Esophagus squamous epithelium (tissue), 5 donors: ENCODE data around the gene GMPR2. TPM values are rescaled to one million over a fixed set of nuclear protein-coding genes. Genes with fewer than 3 reads are reported as not detected.

Source experiments
- DNase-seq: peaks from one replicate; lab custom pipeline; 2025; lab: John Stamatoyannopoulos, UW
- H3K27ac ChIP-seq, 4 donors: fragments of 200-600 bp; sonication (generic); one replicate each; pipeline ENCODE4 v1.5.1; 2016 to 2019; ENCODE audit warnings: mild to moderate bottlenecking in 1 of 4
- H3K27me3 ChIP-seq, 4 donors: fragments of 200-600 bp; sonication (generic); 1 replicate in 3 of 4; 2 replicates in 1 of 4; pipeline versions ENCODE4 v1.5.1 to v1.6.0; 2017 to 2021; ENCODE audit warnings: antibody characterized with exemption in 1 of 4
- H3K36me3 ChIP-seq, 3 donors: fragments of 200-600 bp; sonication (generic); one replicate each; pipeline ENCODE4 v1.5.1; 2016 to 2019
- H3K4me1 ChIP-seq, 3 donors: fragments of 200-600 bp; sonication (generic); one replicate each; pipeline ENCODE4 v1.5.1; 2017 to 2019
- H3K4me3 ChIP-seq, 4 donors: fragments of 200-600 bp; sonication (generic); 1 replicate in 3 of 4; 2 replicates in 1 of 4; pipeline ENCODE4 v1.5.1; 2016 to 2019; ENCODE audit warnings: mild to moderate bottlenecking in 2 of 4, moderate library complexity in 1 of 4
- H3K9me3 ChIP-seq, 3 donors: fragments of 200-600 bp; sonication (generic); one replicate each; pipeline ENCODE4 v1.5.1; 2016 to 2019
- POLR2A ChIP-seq, 4 donors: fragments of 450-650 bp; IDR thresholded peaks; one replicate each; pipeline ENCODE4 v1.6.1; 2017; ENCODE audit warnings: antibody characterized with exemption in 4 of 4, mild to moderate bottlenecking in 4 of 4, moderate library complexity in 3 of 4
- whole genome bisulfite sequencing, 2 donors: methylation state at CpG; one replicate each; pipeline ENCODE4 v1.1.5; 2018; 5-methylcytosine and 5-hydroxymethylcytosine counted together
- intact Hi-C: fragments of 100-400 bp; cut with DNase I; formaldehyde crosslinking; loops from one replicate; pipeline ENCODE4 v1.15.0; 2022
- total RNA-seq, 4 donors: library from RNA; depleted of rRNA; stranded (reverse); fragments of >200 nt; gene quantifications; one replicate each; pipeline ENCODE4 v1.1.0, GENCODE V29; 2016
- TF ChIP-seq, protein P1 (sequence below), 6 experiments: fragments of 450-650 bp in 4 of 6; fragments of 200-600 bp in 2 of 6; sonication (generic) in 2 of 6; IDR thresholded peaks; one replicate each; pipeline ENCODE4 v1.5.1; 2016 to 2019; ENCODE audit warnings: antibody characterized with exemption in 6 of 6, mild to moderate bottlenecking in 4 of 6, moderate library complexity in 4 of 6
- donor health status: DM: yes; HTN: yes; CAD: no.

The GMPR2 gene
- total RNA-seq, 4 donors from 2014 or later: 18.5 to 47.7 (median 33.1) TPM

GRCh38 chr14:24206260-24207103 lies 26.2 kb upstream of the GMPR2 start:
- intact Hi-C loops: no loop called here
- Histone ChIP-seq H3K4me1 (peaks cover 0 to 9% (median 0%) of the 10 kb centered on the region in 3 donors), H3K36me3 (peaks cover 4 to 96% (median 19%) of the 10 kb centered on the region in 3 donors), H3K4me3 (no peak overlapping the region), H3K9me3 (no peaks in the 10 kb centered on the region), H3K27ac (no peak overlapping the region), H3K27me3 (no peaks in the 10 kb centered on the region)
- TF ChIP-seq POLR2A (IDR thresholded peaks at IDR 0.05): no peak
- TF ChIP-seq, protein P1, sequence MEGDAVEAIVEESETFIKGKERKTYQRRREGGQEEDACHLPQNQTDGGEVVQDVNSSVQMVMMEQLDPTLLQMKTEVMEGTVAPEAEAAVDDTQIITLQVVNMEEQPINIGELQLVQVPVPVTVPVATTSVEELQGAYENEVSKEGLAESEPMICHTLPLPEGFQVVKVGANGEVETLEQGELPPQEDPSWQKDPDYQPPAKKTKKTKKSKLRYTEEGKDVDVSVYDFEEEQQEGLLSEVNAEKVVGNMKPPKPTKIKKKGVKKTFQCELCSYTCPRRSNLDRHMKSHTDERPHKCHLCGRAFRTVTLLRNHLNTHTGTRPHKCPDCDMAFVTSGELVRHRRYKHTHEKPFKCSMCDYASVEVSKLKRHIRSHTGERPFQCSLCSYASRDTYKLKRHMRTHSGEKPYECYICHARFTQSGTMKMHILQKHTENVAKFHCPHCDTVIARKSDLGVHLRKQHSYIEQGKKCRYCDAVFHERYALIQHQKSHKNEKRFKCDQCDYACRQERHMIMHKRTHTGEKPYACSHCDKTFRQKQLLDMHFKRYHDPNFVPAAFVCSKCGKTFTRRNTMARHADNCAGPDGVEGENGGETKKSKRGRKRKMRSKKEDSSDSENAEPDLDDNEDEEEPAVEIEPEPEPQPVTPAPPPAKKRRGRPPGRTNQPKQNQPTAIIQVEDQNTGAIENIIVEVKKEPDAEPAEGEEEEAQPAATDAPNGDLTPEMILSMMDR (IDR thresholded peaks at IDR 0.05): no peak
- no peak for DNase-seq
- WGBS, 2 donors: 93 to 97% methylated on average over 8 of the region's 11 CpGs

- 95 to 100% methylated on average over 3 to 4 of the region's 5 CpGs for WGBS, 2 donors
- intact Hi-C loops: no loop called here
- H3K4me3 ChIP-seq: no peak overlapping the region
- H3K36me3 ChIP-seq: peaks cover 4 to 92% (median 19%) of the 10 kb centered on the region in 3 donors
- no peaks in the 10 kb centered on the region for H3K27me3 ChIP-seq
- DNase-seq: no peak
- H3K4me1 ChIP-seq: peaks cover 0 to 12% (median 1%) of the 10 kb centered on the region in 3 donors
- TF ChIP-seq POLR2A (IDR thresholded peaks at IDR 0.05): no peak
- TF ChIP-seq, protein P1 (IDR thresholded peaks at IDR 0.05): no peak
- H3K9me3 ChIP-seq: no peaks in the 10 kb centered on the region
- no peak overlapping the region for H3K27ac ChIP-seq
These were observed 25.6 kb upstream of the GMPR2 start for GRCh38 chr14:24207104-24207551.

DNA sequence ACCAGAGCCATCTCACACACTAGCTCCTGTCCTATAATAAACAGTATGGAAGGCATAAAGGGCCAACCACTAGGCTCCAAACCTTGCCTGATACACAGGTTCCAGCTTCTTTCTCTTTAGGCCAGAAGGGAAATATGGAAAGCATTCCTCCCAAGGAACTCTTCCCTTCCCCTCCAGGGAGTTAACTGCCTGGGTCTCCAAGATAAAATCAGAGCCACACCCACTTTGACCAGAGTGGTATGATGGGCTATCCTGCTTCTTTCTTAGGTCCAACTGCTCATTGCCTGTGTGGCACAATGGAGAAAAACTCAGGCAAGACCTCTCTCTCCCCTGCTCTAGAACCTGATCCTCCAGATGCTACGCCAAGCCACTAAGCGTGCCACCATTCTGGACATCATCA lies 25.1 kb upstream of the GMPR2 start:
- peaks cover 4 to 87% (median 19%) of the 10 kb centered on the region in 3 donors for H3K36me3 ChIP-seq
- intact Hi-C loops: no loop called here
- WGBS, 2 donors: 89 to 100% methylated on average over 1 to 2 of the region's 2 CpGs

GRCh38 chr14:24211311-24211710 lies 21.4 kb upstream of the GMPR2 start:
- Histone ChIP-seq H3K27ac (no peak overlapping the region), H3K4me1 (peaks cover 0 to 45% (median 18%) of the 10 kb centered on the region in 3 donors), H3K36me3 (peaks cover 4 to 54% (median 16%) of the 10 kb centered on the region in 3 donors), H3K27me3 (no peaks in the 10 kb centered on the region), H3K9me3 (no peaks in the 10 kb centered on the region), H3K4me3 (no peak overlapping the region)
- 91 to 94% methylated on average over 5 to 6 of the region's 6 CpGs for WGBS, 2 donors
- TF ChIP-seq POLR2A (IDR thresholded peaks at IDR 0.05): no peak
- TF ChIP-seq, protein P1 (IDR thresholded peaks at IDR 0.05): no peak
- DNase-seq: no peak
- intact Hi-C loops: no loop called here

More for the DNA sequence above, 25.1 kb upstream of the GMPR2 start:
- TF ChIP-seq POLR2A (IDR thresholded peaks at IDR 0.05): no peak
- TF ChIP-seq, protein P1 (IDR thresholded peaks at IDR 0.05): no peak
- no peaks in the 10 kb centered on the region for H3K27me3 ChIP-seq
- no peak for DNase-seq
- H3K27ac ChIP-seq: no peak overlapping the region
- no peaks in the 10 kb centered on the region for H3K9me3 ChIP-seq
- peaks cover 0 to 17% (median 5%) of the 10 kb centered on the region in 3 donors for H3K4me1 ChIP-seq
- no peak overlapping the region for H3K4me3 ChIP-seq
